ENCODE results near the gene TPRG1L. TPM values are rescaled to one million over a fixed set of nuclear protein-coding genes. Genes with fewer than 3 reads are reported as not detected.
A peak's percentile ranks its signal among the peaks of the same experiment; 100 is the strongest.

Gene TPRG1L
- total and polyA plus RNA-seq, 5 donors: 35.8 to 51.4 (median 46.6) TPM

DNA sequence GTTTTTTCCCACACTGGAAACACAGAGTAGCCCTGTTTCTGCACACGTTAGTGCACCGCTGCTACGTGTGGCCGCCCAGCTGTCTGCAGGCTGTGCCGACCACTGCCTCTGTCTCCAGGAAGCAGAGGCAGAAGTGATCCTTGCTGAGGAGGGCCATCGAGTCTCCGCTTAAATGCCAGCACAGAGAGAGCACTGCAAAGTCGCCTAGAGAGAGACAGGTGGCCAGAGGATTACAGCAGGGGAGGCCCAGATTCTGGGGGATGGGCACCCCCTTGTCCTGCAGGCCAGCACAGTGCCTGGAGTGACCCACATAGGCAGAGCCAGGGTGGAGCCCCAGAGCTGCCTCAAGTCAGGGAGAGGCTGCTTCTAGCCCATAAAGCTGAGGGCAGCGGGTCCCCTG is 6.1 kb downstream of the TPRG1L start:
- Histone ChIP-seq H3K4me3 (ENCODE audit: low read length) (no peak overlapping the region), H3K27ac (ENCODE audit: low read length) (no peak overlapping the region), H3K4me1 (ENCODE audit: control insufficient read depth, insufficient read depth, low read length) (no peaks in the 10 kb centered on the region), H3K27me3 (ENCODE audit: control insufficient read depth, insufficient read depth) (no peaks in the 10 kb centered on the region), H3K9me3 (ENCODE audit: control insufficient read depth, low read length) (no peaks in the 10 kb centered on the region)
- WGBS: 80% methylated on average over 9 of the region's 9 CpGs
- peak in 1 of 2 donors; percentile 20 for ATAC-seq
- intact Hi-C loops (cut with DNase I): no loop called here
- peak in 1 of 3 donors; percentile 28 for DNase-seq

GRCh38 chr1:3631320-3632260 is 6.8 kb downstream of the TPRG1L start:
- Histone ChIP-seq H3K9me3 (ENCODE audit: control insufficient read depth, low read length) (no peaks in the 10 kb centered on the region), H3K4me3 (ENCODE audit: low read length) (no peak overlapping the region), H3K4me1 (ENCODE audit: control insufficient read depth, insufficient read depth, low read length) (no peaks in the 10 kb centered on the region), H3K27ac (ENCODE audit: low read length) (no peak overlapping the region), H3K27me3 (ENCODE audit: control insufficient read depth, insufficient read depth) (no peaks in the 10 kb centered on the region)
- WGBS: 89% methylated on average over 36 of the region's 36 CpGs
- intact Hi-C loops (cut with DNase I): no loop called here
- no peak for ATAC-seq
- peak in 1 of 3 donors; percentile 45 for DNase-seq

DNA sequence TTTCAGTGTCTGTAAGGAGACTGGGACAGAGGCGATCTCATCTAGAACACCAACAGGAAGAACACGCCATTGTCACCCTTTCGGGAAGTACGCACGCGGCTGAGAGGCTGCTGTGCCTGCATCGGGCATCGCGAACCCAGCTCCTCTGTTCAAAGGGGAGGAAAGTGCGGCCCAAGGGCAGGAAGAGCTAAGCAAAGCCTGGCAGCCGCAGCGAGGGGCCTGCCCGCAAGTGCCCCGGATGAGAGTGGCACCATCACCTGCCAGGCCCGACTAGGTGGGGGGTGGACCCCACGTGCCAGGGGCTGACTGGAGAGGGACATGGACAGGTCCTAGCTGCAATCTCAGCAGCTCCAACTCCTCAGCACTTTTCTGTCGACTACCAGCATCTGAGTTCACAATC is 7.5 kb downstream of the TPRG1L start:
- intact Hi-C loops (cut with DNase I): no loop called here
- H3K9me3 ChIP-seq (ENCODE audit: control insufficient read depth, low read length): no peaks in the 10 kb centered on the region
- DNase-seq: peak in 1 of 3 donors; percentile 51
- no peak overlapping the region for H3K27ac ChIP-seq (ENCODE audit: low read length)
- H3K4me1 ChIP-seq (ENCODE audit: control insufficient read depth, insufficient read depth, low read length): no peaks in the 10 kb centered on the region
- WGBS: 95% methylated on average over 17 of the region's 17 CpGs
- ATAC-seq: no peak
- no peak overlapping the region for H3K4me3 ChIP-seq (ENCODE audit: low read length)
- H3K27me3 ChIP-seq (ENCODE audit: control insufficient read depth, insufficient read depth): no peaks in the 10 kb centered on the region

GRCh38 chr1:3632716-3633343 is 8.0 kb downstream of the TPRG1L start:
- H3K27ac ChIP-seq (ENCODE audit: low read length): no peak overlapping the region
- DNase-seq: peak in 1 of 3 donors; percentile 31
- H3K4me3 ChIP-seq (ENCODE audit: low read length): no peak overlapping the region
- H3K9me3 ChIP-seq (ENCODE audit: control insufficient read depth, low read length): no peaks in the 10 kb centered on the region
- intact Hi-C loops (cut with DNase I): no loop called here
- H3K4me1 ChIP-seq (ENCODE audit: control insufficient read depth, insufficient read depth, low read length): no peaks in the 10 kb centered on the region
- no peak for ATAC-seq
- H3K27me3 ChIP-seq (ENCODE audit: control insufficient read depth, insufficient read depth): no peaks in the 10 kb centered on the region
- WGBS: 94% methylated on average over 26 of the region's 26 CpGs

GRCh38 chr1:3633344-3634058 is 8.7 kb downstream of the TPRG1L start:
- no peak for ATAC-seq
- Histone ChIP-seq H3K27me3 (ENCODE audit: control insufficient read depth, insufficient read depth) (no peaks in the 10 kb centered on the region), H3K4me3 (ENCODE audit: low read length) (no peak overlapping the region), H3K27ac (ENCODE audit: low read length) (no peak overlapping the region), H3K4me1 (ENCODE audit: control insufficient read depth, insufficient read depth, low read length) (no peaks in the 10 kb centered on the region), H3K9me3 (ENCODE audit: control insufficient read depth, low read length) (no peaks in the 10 kb centered on the region)
- 91% methylated on average over 28 of the region's 28 CpGs for WGBS
- peak in 1 of 3 donors; percentile 57 for DNase-seq
- intact Hi-C loops (cut with DNase I): no loop called here

DNA sequence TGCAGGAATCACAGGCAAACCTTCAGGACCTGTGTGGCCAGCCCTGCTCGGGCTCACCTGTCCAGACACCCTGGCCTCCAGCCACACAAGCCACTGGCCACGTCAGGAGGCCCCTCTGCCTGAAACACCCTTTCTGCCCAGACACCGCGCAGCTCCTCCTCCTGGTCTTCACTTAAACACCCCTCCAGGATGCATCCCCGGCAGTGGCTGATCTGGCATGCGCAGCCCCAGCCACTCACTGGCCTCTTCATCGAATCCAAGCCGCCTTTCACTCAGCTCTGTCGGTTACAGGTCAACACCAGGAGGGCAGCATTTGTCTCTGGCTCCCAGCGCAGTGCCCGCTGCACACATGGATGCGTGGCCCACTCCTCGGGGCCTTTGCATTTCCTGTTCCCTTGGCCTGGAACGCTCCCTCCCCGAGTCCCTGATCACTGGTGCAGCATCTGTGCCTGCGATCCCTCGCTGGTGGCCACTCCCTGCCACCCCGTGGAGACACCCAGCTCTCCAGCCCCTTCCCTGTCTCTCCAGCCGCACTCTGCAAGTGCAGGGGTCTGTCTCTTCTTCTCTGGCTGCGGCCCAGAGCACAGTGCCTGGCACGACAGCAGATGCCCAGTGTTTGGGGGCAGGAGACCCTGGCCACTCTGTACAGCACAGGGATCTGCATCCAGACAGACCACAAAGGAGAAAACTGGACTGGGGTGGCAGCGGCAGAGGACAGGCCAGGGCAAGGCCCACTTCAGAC is 9.4 kb downstream of the TPRG1L start:
- Histone ChIP-seq H3K27ac (ENCODE audit: low read length) (no peak overlapping the region), H3K4me1 (ENCODE audit: control insufficient read depth, insufficient read depth, low read length) (no peaks in the 10 kb centered on the region), H3K9me3 (ENCODE audit: control insufficient read depth, low read length) (no peaks in the 10 kb centered on the region), H3K4me3 (ENCODE audit: low read length) (no peak overlapping the region), H3K27me3 (ENCODE audit: control insufficient read depth, insufficient read depth) (no peaks in the 10 kb centered on the region)
- DNase-seq (peak in 1 of 3 donors; percentile 41), ATAC-seq (no peak)
- WGBS: 94% methylated on average over 22 of the region's 22 CpGs
- intact Hi-C loops (cut with DNase I): no loop called here

DNA sequence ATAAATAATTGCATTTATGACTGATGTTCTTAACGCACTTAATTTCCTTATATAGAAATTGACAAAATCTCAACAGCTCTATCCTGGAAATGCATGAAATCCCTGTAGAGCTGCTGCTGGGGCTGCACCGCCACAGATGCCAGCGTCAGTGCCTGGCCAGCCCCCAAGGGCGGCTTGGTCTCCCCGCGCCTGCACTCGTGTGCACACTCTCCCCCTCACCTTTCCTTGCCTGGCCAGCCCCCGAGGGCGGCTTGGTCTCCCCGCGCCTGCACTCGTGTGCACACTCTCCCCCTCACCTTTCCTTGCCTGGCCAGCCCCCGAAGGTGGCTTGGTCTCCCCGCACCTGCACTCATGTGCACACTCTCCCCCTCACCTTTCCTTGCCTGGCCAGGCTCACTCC is 11.3 kb downstream of the TPRG1L start:
- ATAC-seq (no peak), DNase-seq (peak in 1 of 3 donors; percentile 14)

GRCh38 chr1:3636531-3636930 is 11.7 kb downstream of the TPRG1L start:
- intact Hi-C loops (cut with DNase I): no loop called here
- Histone ChIP-seq H3K4me1 (ENCODE audit: control insufficient read depth, insufficient read depth, low read length) (no peaks in the 10 kb centered on the region), H3K4me3 (ENCODE audit: low read length) (no peak overlapping the region), H3K27ac (ENCODE audit: low read length) (no peak overlapping the region), H3K27me3 (ENCODE audit: control insufficient read depth, insufficient read depth) (no peaks in the 10 kb centered on the region), H3K9me3 (ENCODE audit: control insufficient read depth, low read length) (no peaks in the 10 kb centered on the region)
- 95% methylated on average over 11 of the region's 11 CpGs for WGBS
- ATAC-seq (no peak), DNase-seq (peak in 1 of 3 donors; percentile 24)

More for the DNA sequence above, 11.3 kb downstream of the TPRG1L start:
- Histone ChIP-seq H3K27me3 (ENCODE audit: control insufficient read depth, insufficient read depth) (no peaks in the 10 kb centered on the region), H3K4me3 (ENCODE audit: low read length) (no peak overlapping the region), H3K9me3 (ENCODE audit: control insufficient read depth, low read length) (no peaks in the 10 kb centered on the region), H3K4me1 (ENCODE audit: control insufficient read depth, insufficient read depth, low read length) (no peaks in the 10 kb centered on the region), H3K27ac (ENCODE audit: low read length) (no peak overlapping the region)
- WGBS: 93% methylated on average over 14 of the region's 14 CpGs
- intact Hi-C loops (cut with DNase I): no loop called here

DNA sequence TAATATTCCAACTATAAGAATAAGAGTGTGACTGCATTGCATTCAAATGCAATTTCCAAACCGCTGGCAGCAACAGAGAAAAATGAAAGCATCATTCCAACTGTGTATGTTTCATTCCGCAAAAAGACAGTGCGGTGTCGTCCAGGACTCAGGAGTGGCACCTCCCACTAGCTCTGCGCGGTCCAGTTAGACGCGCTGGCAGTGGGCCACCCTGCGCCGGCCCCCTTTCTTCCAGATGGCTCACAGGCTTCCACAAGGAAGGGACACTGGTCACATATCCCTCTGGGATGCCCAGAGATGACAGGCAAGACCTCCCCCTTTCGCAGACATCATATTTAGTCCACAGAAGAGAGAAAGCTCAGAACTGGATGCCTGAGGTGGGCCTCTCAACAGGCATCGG is 13.2 kb downstream of the TPRG1L start:
- Histone ChIP-seq H3K4me3 (ENCODE audit: low read length) (no peak overlapping the region), H3K9me3 (ENCODE audit: control insufficient read depth, low read length) (no peaks in the 10 kb centered on the region), H3K27me3 (ENCODE audit: control insufficient read depth, insufficient read depth) (no peaks in the 10 kb centered on the region), H3K27ac (ENCODE audit: low read length) (no peak overlapping the region), H3K4me1 (ENCODE audit: control insufficient read depth, insufficient read depth, low read length) (no peaks in the 10 kb centered on the region)
- WGBS: 93% methylated on average over 12 of the region's 12 CpGs
- DNase-seq: peak in 1 of 3 donors; percentile 30
- no peak for ATAC-seq
- intact Hi-C loops (cut with DNase I): no loop called here

DNA sequence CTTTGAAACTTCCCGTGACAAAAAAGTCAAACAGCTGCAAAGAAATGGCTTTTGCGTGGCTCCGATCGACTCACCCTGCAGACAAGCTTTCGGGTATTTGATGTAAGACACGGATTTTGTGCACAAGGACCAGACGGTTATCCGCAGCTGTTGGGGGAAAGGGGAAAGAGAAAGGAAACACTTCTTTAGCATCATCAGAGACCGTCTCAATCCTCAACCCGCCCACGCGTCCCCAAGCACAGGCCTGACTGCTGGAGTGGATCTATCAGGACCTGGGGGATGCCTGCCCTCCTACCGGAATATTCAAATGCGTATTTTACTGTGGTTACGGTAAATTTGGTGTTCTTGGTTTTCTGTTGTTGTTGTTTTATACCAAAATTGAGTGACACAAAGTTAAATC is 13.9 kb downstream of the TPRG1L start:
- Histone ChIP-seq H3K9me3 (ENCODE audit: control insufficient read depth, low read length) (no peaks in the 10 kb centered on the region), H3K27me3 (ENCODE audit: control insufficient read depth, insufficient read depth) (no peaks in the 10 kb centered on the region), H3K4me3 (ENCODE audit: low read length) (no peak overlapping the region), H3K4me1 (ENCODE audit: control insufficient read depth, insufficient read depth, low read length) (no peaks in the 10 kb centered on the region), H3K27ac (ENCODE audit: low read length) (no peak overlapping the region)
- ATAC-seq (no peak), DNase-seq (no peak)
- intact Hi-C loops (cut with DNase I): no loop called here
- WGBS: 94% methylated on average over 15 of the region's 15 CpGs
